HG02678 (cell line): ENCODE results near the gene MTA1.

ENCODE experiments used
- ATAC-seq: cut with Tn5 transposase; IDR thresholded peaks from one replicate; pipeline ENCODE4 v1.9.1; 2021; ENCODE audit warnings: mild to moderate bottlenecking, moderate library complexity; ENCODE audit not compliant: unreplicated experiment

Gene MTA1

GRCh38 chr14:105456736-105457617, 37.4 kb downstream of the MTA1 start:
- ATAC-seq = no peak

DNA sequence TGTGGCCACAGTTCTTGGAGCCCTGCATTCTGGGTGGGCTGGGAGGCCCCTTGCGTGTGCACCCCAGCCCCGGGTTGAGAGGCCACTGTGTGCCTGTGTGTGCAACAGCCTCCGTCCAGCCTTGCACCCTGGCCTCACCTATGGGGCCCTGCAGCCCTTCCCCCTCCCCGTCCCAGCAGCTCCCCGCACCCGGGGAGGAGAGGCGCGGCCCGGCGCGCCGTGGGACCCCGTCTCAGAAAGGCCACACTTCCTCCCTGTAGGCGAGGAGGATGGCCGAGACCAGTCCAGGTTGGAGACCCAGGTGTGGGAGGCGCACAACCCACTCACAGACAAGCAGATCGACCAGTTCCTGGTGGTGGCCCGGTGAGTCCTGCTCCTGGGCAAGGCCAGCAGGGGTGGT, 38.4 kb downstream of the MTA1 start:
- ATAC-seq = no peak

DNA sequence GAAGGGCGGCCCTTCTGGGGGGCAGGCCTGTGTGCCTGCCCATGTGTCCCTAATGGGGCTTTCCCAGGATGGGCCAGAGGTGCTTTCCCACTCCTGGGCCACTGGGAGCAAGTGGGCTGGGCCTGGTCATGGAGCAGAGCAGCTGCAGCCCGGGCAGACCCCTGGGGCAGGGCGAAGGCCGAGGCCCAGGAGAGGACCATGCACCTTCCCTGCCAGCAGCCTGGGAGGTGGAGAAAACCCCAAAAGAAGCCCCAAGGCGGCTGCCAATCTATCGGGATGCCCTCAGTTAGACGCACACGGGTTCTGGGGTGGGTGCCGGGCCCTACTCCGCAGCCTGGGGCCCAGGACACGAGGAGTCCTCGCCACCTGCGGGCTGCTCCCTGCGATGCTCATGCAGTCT, 38.9 kb downstream of the MTA1 start:
- ATAC-seq = no peak

DNA sequence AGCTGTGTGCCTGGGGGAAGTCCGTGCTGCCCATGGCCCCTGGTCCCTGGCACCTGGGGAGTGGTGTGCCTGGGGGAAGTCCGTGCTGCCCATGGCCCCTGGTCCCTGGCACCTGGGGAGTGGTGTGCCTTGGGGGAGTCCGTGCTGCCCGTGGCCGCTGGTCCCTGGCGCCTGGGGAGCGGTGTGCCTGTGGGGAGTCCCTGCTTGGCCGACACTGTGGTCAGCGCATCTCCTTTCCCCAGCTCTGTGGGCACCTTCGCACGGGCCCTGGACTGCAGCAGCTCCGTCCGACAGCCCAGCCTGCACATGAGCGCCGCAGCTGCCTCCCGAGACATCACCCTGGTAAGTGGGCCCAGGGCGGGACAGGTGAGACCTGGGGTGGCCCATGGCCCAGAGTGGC, 40.5 kb downstream of the MTA1 start:
- ATAC-seq = no peak

DNA sequence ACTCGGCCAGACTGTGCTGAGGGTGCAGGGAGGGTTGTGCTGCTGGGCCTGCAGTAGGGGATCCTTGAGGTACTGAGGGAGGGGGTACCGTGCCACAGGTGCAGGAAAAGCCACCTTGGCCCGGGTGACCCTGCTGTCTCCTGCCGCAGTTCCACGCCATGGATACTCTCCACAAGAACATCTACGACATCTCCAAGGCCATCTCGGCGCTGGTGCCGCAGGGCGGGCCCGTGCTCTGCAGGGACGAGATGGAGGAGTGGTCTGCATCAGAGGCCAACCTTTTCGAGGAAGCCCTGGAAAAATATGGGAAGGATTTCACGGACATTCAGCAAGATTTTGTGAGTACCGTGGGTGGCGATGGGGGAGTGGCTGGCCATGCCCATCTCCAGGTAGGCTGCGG, 41.0 kb downstream of the MTA1 start:
- ATAC-seq = no peak

DNA sequence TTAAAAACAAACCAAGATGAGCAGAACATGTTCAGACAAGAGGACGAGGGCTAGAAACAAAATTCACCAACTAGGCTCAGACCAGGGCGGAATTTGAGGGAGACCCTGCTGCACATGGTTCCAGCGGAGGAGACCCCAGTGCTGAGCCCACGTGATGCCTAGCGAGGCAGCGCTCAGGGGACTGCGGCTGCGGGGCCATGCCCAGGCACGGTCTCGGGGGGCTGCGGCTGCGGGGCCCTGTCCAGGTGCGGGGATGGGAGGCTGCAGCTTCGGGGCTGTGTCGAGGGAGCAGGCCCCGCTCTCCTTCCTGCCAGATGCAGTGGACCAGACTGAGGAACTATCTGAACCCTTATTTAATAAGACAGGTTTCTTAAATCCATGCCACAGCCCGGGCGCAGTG, 42.3 kb downstream of the MTA1 start:
- no peak for ATAC-seq

DNA sequence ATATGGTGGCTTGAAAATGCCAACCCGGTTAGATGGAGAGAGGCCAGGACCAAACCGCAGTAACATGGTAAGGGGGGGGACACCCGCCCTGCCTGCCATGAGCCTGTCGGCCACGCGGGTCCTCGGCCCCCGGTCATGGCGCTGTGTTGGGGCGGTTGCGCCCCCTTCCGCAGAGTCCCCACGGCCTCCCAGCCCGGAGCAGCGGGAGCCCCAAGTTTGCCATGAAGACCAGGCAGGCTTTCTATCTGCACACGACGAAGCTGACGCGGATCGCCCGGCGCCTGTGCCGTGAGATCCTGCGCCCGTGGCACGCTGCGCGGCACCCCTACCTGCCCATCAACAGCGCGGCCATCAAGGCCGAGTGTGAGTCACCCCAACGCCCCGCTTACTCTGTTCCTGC, 44.9 kb downstream of the MTA1 start:
- ATAC-seq = no peak

DNA sequence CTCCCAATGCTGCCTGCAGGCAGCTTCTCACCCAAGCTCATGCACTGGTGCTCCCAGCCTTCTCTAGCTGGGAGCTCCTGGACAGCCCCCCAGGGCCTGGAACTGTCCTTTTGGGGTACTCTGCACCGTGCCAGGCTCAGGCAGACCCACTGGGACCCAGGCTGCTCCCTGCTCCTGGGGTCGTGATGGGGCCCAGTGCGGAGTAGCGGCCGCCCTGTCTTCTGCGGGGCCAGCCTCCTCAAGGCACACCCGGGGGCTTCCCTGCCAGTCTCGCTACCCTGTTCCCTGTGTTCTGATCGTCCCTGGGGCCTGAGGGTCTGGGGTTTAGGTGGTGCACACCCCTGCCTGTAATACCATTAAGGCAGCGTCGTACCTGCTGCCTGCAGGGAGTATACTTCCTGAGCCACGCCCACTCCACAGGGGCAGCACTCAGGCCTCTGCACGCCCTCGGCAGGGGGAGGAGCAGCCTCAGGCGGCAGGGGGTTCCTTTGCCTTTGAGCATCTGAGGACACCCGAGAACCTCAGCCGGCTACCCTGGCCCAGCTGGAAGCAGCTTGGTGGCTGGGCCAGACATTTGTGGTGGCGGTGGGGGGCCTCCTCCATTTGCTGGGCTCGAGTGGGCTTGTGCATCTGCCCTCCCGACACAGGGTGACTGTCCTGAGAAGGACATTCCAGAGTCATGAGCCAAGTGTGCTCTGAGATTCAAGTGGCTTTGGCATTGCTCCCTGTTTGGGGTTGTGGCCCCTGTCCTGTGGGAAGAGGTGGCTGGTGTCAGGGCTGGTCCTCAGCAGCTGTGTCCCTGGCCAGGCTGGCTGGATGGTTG, 45.8 kb downstream of the MTA1 start:
- no peak for ATAC-seq

- ATAC-seq = no peak
Measured at GRCh38 chr14:105466531-105467248, 47.1 kb downstream of the MTA1 start.

- no peak for ATAC-seq
Measured at GRCh38 chr14:105467249-105467941, 47.8 kb downstream of the MTA1 start.

DNA sequence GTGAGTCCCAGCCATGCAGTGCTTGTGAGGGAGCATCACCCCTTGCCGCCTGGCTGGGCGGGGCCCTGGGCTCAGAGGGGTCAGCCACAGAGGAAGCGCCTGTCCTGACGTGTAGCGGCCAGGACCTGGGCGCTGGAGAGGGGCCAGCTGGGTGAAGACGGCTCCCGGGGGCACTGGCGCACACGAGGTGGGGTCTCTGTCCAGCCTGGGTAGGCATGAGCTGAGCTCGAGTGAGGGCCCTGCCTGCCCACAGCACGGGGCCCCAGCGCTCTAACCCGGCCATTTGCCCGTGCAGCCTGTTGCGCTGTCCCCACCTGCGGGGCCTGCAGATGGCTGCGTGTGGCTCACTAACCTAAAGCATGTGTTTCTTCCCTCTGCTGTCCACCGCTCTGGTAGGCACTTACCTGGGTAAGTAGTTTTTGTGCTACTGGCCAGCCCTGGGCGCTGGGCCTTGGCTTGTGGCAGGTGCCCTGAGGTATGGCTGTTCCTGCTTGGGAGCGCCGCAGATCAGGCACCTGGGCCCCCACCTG, 48.4 kb downstream of the MTA1 start:
- no peak for ATAC-seq

DNA sequence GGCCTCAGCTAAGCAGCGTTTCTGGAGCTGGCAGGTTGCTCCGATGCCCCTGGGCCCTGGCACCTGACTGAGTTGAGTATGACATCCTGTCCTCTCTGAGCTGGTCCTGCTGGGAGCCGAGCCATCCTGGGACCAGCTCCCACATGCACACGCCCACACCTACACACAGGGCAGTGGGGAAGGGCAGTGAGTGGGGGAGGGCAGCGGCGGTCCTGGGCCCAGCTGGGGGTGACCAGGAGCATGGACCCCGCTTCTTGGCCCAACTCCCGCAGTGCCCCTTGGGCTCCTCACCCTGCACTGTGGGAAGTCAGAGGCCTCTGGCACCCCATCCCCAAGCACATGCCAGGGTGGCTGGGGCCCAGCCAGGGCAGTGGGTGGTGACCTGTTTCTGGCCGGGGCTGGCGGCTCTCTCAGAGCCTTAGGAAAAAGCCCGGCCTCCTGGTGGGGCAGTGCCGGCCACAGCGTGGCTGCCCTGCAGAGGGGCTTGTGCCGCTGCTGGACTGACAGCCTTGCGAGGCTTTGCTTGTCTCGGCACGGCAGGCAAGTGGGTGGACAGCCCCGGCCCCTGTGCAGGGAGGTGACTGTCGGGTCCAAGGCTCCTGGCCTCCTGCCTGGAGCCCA, 49.1 kb downstream of the MTA1 start:
- ATAC-seq = no peak

DNA sequence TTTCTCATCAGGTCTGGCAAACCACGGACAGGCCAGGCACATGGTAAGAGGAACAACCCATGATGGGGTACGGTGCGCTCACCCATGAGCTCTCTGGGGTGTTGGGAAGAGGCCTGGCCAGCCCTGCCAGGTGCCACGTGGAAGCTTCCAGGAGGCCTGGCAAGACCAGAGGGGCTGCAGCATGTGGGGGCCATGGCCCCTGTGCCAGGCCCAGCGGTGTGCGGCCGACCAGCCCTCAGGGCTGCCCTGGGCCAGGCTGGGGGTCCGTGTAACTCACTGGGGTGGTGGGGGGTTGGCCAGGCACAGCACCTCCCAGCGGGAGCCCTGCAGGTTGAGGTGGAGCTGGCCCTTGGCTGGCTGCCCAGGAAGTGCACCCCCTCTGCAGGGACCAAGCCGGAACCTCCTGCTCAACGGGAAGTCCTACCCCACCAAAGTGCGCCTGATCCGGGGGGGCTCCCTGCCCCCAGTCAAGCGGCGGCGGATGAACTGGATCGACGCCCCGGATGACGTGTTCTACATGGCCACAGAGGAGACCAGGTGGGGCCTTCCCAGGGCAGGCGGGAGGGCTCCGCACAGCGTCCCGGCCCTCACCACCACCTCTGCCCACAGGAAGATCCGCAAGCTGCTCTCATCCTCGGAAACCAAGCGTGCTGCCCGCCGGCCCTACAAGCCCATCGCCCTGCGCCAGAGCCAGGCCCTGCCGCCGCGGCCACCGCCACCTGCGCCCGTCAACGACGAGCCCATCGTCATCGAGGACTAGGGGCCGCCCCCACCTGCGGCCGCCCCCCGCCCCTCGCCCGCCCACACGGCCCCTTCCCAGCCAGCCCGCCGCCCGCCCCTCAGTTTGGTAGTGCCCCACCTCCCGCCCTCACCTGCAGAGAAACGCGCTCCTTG, 50.1 kb downstream of the MTA1 start:
- ATAC-seq = no peak

- no peak for ATAC-seq
Measured at GRCh38 chr14:105470350-105471296, 51.0 kb downstream of the MTA1 start.

GRCh38 chr14:105471297-105471821, 51.7 kb downstream of the MTA1 start:
- no peak for ATAC-seq

DNA sequence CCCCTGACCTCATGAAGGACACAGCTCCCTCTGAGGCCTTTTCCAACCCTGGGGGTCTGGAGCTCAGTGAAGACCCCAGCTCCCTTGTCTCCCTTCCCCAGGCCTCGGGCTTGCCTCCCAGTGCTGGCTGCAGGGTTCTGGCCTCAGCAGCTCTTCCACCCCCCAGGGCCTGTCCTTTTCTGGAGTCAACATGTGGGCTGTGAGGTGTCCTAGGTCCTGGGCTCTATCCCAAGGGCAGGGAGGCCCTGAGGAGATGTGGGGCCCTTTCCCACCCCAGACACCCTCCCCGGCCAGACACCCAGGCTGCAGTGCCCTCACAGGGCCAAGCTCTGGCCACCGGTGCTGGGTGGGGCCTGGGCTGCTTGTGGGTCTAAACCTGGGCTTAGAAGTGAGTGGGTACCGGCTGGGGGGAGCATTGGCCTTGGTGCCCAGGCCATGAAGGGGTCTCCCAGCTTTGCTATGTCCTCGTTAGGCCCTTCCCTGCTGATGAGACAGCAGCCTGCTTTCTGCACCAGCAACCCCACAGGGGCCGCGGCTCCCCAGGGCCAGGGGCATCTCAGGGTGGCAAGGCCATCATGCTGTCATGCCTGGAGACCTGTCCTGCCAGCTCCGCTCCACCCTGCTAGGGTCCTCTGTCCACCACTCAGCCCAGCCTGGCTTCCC, 52.3 kb downstream of the MTA1 start:
- ATAC-seq = no peak

DNA sequence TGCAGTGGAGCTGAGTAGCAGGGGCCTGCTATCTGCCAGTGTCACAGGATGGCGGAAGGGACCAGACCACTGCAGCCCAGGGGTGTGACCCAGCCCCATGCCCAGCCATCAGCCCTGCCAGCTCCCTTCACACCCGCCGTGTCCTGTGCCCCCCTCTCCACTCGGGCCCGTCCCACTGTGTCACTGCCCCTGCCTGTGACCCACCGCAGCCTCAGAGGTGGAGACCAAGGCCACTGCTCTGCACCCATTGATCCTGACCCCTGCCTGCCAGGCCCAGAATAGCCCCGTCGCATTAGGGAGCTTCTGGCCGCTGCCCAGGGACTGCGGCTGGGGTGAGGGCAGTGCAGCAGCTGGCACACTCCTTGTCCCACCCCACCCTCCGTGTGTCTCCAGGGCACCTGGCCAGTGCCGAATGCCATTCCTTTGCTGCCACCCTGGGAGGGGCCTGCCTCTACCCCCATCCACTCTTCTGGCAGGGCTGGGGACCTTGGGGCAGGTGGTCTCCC, 52.9 kb downstream of the MTA1 start:
- ATAC-seq = no peak
